ACC112 (cell line): ENCODE results near the gene HS6ST1.

Source experiments
- H2AFZ ChIP-seq: fragments of 200-600 bp; sonication (generic); one replicate; pipeline ENCODE4 v1.6.0; 2017; ENCODE audit warnings: antibody characterized with exemption, low read length; ENCODE audit not compliant: unreplicated experiment
- H3K27ac ChIP-seq: fragments of 200-600 bp; sonication (generic); 2 replicates; pipeline ENCODE4 v1.5.1; 2014; ENCODE audit warnings: low read depth, mild to moderate bottlenecking, antibody characterized with exemption, low read length, moderate library complexity
- H3K27me3 ChIP-seq: fragments of 200-600 bp; sonication (generic); 2 replicates; pipeline ENCODE4 v1.6.1; 2014; ENCODE audit warnings: mild to moderate bottlenecking, antibody characterized with exemption, low read length, moderate library complexity, mixed read lengths; ENCODE audit not compliant: insufficient read depth
- H3K36me3 ChIP-seq: fragments of 200-600 bp; sonication (generic); 2 replicates; pipeline ENCODE4 v1.6.1; 2016; ENCODE audit warnings: mild to moderate bottlenecking, antibody characterized with exemption, low read length, moderate library complexity, mixed read lengths; ENCODE audit not compliant: insufficient read depth
- H3K4me1 ChIP-seq: fragments of 200-600 bp; sonication (generic); one replicate; pipeline ENCODE4 v1.6.1; 2016; ENCODE audit warnings: low read length, mixed read lengths; ENCODE audit not compliant: insufficient read depth, unreplicated experiment, control insufficient read depth
- H3K4me3 ChIP-seq: fragments of 200-600 bp; sonication (generic); 2 replicates; pipeline ENCODE4 v1.5.1; 2014; ENCODE audit warnings: mild to moderate bottlenecking, low read depth, low read length
- H3K79me2 ChIP-seq: fragments of 200-600 bp; sonication (generic); one replicate; pipeline ENCODE4 v1.6.0; 2016; ENCODE audit warnings: low read length; ENCODE audit not compliant: control insufficient read depth, unreplicated experiment, insufficient read depth

HS6ST1 gene

DNA sequence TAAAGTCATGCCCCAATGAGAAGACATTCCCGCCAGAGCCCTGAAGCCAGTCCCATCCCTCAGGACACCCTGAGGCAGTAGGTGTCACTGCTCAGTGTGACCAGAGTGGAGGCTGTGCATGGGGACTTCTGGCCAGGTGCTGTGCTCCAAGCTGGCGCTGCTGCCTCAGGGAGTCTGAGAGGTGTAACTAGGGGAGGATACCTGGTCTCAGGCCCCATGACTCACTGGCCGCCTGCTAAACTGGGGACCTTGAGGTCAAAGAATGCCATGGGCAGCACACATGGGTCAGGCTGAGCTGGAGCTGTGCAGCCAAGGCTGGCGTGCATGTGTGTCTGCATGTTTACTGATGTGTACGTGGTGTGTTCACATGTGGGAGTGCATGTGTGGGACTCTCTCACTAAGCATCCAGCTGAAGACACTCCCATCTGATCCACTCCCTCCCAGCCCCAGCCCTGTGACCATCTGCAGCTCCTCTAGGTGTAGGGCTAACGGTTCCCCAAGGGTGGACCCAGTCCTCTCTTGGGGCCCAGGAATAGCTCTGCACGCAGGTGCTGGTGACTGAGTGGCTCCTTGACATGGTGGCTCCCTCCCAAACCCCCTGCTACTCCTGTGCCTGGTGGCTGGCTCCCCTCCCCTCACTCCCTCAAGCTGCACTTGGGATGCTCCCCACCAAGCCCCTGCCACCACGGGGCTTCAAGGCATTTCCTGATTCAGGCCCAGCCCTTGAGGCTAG, 16.5 kb downstream of the HS6ST1 start:
- Histone ChIP-seq H3K27me3 (no peaks in the 10 kb centered on the region), H3K27ac (peak overlapping the region; percentile 88), H3K4me3 (no peak overlapping the region), H3K79me2 (peaks cover 6% of the 10 kb centered on the region), H3K4me1 (peaks cover 47% of the 10 kb centered on the region), H3K36me3 (no peaks in the 10 kb centered on the region), H2AFZ (no peak overlapping the region)

DNA sequence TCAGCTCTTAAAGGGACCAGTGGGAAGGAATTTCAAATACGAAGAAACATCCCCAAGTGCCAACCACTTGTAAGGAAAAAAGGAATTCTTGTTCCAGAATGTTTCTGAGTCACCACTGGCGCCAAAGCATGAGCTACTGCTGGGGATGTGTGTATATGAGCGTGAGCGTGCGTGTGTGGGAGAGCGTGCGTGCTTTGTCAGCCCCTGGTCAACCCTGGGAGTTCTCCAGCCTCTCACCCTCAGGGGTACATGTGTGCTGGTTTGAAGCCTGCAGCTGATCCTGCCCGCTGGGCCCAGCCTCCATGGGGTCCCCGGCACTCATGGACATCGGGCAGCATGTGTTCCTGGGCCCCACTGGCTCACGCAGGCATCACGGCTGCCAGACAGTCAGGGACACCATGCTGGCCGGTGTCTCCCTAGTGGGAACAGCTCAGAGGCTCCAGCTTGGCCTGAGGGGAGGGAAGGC, 17.1 kb downstream of the HS6ST1 start:
- Histone ChIP-seq H3K4me1 (peaks cover 41% of the 10 kb centered on the region), H3K27ac (peak overlapping the region; percentile 88), H2AFZ (peak overlapping the region; percentile 25), H3K36me3 (no peaks in the 10 kb centered on the region), H3K4me3 (no peak overlapping the region), H3K79me2 (peaks cover 6% of the 10 kb centered on the region), H3K27me3 (no peaks in the 10 kb centered on the region)

DNA sequence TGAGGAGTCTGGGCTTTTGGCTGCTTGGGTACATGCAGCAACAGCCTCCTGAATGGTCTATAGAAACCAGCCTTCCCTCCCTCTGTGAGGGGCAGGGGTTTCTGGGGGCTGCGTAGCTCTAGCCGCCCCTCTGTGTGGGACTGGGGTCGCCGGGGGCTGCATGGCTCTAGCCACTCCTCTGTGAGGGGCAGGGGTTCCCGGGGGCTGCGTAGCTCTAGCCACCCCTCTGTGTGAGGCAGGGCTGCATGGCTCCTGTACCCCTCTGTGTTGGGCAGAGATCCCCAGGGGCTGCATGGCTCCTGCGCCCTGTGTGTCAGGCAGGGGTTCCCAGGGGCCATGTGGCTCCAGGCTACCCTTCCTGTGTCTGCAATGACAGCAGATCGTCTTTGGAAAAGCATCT, 17.6 kb downstream of the HS6ST1 start:
- Histone ChIP-seq H3K36me3 (no peaks in the 10 kb centered on the region), H3K27ac (peak overlapping the region; percentile 88), H3K79me2 (peaks cover 6% of the 10 kb centered on the region), H3K27me3 (no peaks in the 10 kb centered on the region), H3K4me1 (peaks cover 35% of the 10 kb centered on the region), H3K4me3 (no peak overlapping the region), H2AFZ (no peak overlapping the region)

DNA sequence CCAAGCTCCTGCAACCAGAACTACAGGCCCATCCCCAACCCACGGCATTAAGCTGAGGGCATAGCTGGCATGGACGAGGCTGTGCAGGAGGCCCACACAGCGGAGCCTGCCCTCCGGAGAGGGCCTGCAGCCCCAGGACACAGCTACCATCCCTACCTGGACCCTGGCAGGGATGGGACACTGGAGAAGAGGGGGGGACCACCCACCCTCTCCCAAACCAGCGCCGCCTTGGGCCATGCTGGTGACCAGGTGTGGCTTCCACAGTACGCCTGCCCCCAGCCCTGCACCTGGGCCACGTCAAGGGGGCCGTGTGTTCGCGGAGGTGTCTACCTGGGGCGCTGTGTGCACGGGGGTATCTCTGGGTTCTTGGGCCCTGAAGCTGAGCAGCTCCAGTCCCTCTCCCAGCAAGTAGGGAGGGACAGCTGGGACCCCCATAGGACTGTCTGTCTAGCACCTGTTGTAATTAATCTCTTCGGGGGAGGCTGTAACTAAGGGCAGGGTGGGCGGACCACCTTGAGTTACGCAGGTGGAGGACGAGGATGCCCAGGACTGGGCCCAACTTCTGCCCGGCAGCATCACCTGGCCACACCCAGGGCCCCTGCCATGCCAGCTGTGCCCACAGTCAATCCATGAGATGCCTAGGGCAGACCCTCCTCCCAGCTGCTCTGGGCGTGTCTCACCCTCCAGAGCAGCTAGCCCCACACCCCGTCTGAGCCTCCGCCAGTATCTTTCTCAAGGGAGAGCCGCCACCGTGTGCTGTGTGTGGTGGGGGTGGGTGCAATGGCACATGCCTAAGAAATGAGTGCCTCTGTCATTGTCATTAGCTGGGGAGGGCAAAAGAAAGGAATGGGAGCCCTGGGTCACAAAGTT, 18.3 kb downstream of the HS6ST1 start:
- Histone ChIP-seq H3K4me1 (peaks cover 29% of the 10 kb centered on the region), H3K27ac (peak overlapping the region; percentile 88), H3K36me3 (no peaks in the 10 kb centered on the region), H2AFZ (no peak overlapping the region), H3K4me3 (no peak overlapping the region), H3K27me3 (no peaks in the 10 kb centered on the region), H3K79me2 (peaks cover 6% of the 10 kb centered on the region)

DNA sequence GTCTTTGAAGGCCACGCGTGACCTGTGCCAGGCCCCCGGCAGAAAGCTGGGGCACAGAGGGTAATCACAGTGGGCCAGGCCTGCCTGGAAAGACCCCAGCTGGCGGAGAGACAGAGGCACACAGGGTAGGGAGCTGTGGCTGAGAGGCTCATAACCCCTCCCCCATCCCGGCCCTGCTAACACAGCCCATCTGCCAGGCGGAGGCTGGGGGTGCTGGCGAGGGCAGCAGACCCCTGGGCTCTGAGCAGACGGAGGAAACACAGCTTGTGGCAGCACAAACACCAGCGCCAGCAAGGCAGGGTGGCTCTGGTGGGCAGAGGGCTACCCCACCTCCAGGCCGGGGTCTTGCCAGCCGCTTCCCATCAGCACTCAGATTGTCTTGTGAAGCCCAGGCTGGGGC, 19.0 kb downstream of the HS6ST1 start:
- H3K79me2 ChIP-seq: peaks cover 6% of the 10 kb centered on the region
- no peak overlapping the region for H3K4me3 ChIP-seq
- no peak overlapping the region for H2AFZ ChIP-seq
- H3K27ac ChIP-seq: no peak overlapping the region
- peaks cover 21% of the 10 kb centered on the region for H3K4me1 ChIP-seq
- H3K36me3 ChIP-seq: no peaks in the 10 kb centered on the region
- no peaks in the 10 kb centered on the region for H3K27me3 ChIP-seq

DNA sequence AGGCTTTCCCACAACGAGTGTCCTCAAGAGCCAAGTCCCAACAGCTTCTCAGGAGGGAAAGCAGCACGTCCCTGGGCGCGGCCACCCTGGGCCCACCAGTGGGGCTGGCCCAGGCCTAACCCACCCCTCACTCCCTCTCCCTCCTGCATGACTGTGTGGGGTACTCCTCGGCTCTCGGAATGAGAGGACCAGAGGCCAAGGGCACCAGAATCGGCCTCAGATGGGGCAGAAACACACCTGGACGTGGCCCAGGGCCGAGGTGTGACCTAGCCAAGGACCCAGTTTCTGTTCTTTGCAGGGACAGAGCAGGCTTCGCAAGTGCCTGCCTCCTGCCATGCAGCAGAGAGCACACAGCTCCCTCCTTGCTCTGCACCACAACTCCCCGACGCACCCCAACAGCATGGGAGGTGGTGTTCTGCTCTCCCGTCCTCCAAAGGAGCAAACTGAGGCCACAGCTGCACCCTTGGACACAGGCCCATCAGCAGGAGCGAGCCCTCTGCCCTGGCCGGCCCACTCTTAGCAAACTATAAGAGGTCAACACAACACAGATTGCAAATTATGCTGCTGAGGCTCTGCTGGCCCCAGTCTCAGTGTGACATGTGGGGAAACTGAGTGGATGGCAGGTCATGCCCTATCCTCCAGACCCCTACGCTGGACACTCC, 19.7 kb downstream of the HS6ST1 start:
- H3K4me3 ChIP-seq: no peak overlapping the region
- H2AFZ ChIP-seq: no peak overlapping the region
- H3K79me2 ChIP-seq: peaks cover 6% of the 10 kb centered on the region
- no peak overlapping the region for H3K27ac ChIP-seq
- H3K27me3 ChIP-seq: no peaks in the 10 kb centered on the region
- no peaks in the 10 kb centered on the region for H3K36me3 ChIP-seq
- H3K4me1 ChIP-seq: peaks cover 18% of the 10 kb centered on the region

DNA sequence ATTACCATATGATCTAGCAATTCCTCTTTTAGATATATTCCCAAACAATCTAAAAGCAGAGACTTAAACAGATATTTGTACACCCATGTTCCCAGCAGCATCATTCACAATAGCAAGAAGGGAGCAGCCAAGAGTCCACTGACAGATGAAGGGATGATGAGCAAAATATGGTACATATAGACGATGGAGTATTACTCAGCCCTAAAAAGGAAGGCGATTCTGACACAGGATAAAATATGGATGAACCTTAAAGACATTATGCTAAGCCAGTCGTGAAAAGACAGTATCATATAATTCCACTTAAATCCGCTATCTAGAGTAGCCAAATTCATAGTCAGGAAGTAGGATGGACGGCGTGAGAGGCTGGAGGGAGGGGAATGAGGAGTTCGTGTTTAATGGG, 20.4 kb downstream of the HS6ST1 start:
- Histone ChIP-seq H3K36me3 (no peaks in the 10 kb centered on the region), H3K4me3 (no peak overlapping the region), H3K4me1 (peaks cover 18% of the 10 kb centered on the region), H3K79me2 (peaks cover 3% of the 10 kb centered on the region), H3K27ac (no peak overlapping the region), H3K27me3 (no peaks in the 10 kb centered on the region), H2AFZ (no peak overlapping the region)

DNA sequence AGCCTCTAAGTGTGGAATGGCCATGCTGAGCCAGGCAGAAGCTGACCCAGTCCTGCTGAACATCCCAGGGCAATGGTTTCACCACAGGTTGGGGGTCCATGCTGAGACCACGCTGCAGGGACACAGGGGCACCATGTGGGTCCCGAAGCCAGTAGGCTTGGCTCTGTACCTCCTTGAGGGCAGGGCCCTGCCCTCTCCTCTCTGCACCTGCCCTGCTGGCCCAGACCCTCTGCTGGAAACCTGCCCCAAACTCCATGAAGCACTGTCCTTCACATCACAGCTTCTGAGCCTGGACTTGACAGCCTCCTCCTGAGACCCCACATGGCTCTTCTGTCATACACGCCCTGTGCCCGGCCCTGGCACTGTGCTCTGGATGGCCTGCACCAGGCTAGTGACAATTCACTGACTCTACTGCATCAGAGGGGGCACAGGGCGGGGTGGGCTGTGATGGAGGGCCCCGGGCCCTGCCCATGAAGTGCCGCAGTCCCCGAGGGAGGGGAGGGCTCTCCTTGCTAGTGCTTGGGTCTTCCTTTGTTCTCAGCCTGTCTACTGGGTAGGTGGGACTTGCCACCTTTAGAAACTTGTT, 24.7 kb downstream of the HS6ST1 start:
- Histone ChIP-seq H3K4me1 (no peaks in the 10 kb centered on the region), H3K4me3 (no peak overlapping the region), H3K27me3 (no peaks in the 10 kb centered on the region), H3K79me2 (peaks cover 3% of the 10 kb centered on the region), H2AFZ (no peak overlapping the region), H3K36me3 (no peaks in the 10 kb centered on the region), H3K27ac (no peak overlapping the region)

DNA sequence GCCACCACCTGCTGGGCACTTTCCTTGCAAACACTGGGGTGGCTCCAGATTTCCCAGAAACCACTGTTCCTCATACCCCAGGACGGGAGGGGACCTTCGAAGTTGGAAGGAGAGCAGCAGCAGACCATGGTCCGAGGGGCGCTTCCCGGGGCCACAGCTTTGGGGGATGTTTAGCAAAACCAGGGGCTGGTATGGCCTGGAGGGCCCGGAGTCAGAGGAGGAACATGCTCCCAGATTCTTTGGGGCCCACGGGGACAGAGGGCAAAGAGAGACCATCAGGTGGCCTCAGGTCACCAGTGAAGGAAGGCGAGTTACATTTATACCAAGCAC, 25.3 kb downstream of the HS6ST1 start:
- Histone ChIP-seq H3K79me2 (peaks cover 3% of the 10 kb centered on the region), H2AFZ (no peak overlapping the region), H3K36me3 (no peaks in the 10 kb centered on the region), H3K4me3 (no peak overlapping the region), H3K27me3 (no peaks in the 10 kb centered on the region), H3K27ac (no peak overlapping the region), H3K4me1 (no peaks in the 10 kb centered on the region)

DNA sequence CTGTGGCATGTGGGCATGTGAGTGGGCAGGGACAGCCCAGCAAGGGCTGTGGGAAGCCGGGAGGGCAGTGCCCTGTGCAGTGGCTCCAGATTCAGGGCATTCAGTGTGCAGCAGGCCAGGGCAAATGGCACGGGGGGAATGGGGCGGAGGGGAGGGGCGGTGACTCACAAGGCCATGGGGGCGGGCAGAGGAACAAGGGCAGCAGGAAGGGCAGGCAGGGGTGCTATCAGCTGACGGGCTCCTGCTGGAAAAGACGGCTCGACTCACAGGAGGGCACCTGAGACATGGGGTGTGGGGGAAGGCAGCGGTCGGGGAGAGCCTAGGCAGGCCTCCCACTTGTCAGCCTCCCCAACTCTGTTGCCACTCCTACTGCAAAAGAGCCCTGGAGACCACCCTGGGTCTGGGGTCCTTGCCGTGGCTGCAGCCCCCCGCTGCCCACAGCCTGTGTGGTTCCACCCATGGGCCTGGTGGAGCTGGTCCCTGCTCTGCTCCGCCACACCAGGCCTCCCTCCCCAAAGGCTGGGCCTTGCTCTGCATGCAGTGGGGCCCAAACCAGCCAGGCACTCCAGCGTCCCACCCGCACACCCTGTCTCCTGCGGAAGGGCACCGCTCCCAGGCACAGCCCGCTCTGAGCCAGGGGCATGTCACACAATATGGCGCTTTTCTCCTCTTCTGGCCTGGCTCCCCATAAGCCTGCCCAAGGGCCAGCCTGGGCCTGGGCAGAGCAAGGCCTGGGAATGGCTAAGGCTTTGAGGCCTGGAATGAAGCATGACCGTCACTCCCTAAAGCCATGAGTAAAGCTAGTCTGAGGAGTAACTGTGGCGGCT, 25.9 kb downstream of the HS6ST1 start:
- no peak overlapping the region for H3K4me3 ChIP-seq
- no peaks in the 10 kb centered on the region for H3K27me3 ChIP-seq
- no peaks in the 10 kb centered on the region for H3K36me3 ChIP-seq
- peaks cover 3% of the 10 kb centered on the region for H3K79me2 ChIP-seq
- H3K4me1 ChIP-seq: no peaks in the 10 kb centered on the region
- no peak overlapping the region for H2AFZ ChIP-seq
- no peak overlapping the region for H3K27ac ChIP-seq
